Measurements from ENCODE around the gene HBG2. TPM values are rescaled to one million over a fixed set of nuclear protein-coding genes. Genes with fewer than 3 reads are reported as not detected.

Gene HBG2
- total and polyA plus RNA-seq, 2 of the 8 experiments (the other 6 are each of a cell fraction or from before 2014, with no cell fraction given) = 0.23 TPM; not detected in 1

DNA sequence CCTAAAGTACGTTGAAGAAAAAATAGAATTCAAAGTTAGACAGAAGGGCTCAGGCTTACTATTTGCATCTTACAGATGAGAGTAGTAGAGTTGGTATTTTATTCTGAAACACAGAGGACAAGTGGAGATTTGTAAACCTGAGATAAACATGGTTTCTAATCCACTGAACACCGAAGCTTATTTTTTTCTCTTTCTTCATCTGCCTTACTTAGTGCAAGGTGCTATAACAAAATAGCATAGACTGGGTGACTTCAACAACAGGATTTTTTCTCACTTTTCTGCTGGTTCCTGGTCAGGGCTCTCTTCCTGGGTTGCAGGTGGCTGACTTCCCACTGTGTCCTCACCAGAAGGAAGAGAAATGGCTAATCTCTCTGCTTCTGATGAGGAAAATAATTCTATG, 2.8 kb downstream of the HBG2 start (continued):
- TF ChIP-seq CHD7 (IDR thresholded peaks at IDR 0.05; ENCODE audit: insufficient replicate concordance, low read length) (no peak), HDAC2 (IDR thresholded peaks at IDR 0.05; ENCODE audit: borderline replicate concordance in 1 of 2, low read depth in 2 of 2, low read length in 2 of 2) (no peak), TAF1 (IDR thresholded peaks at IDR 0.05; ENCODE audit: low read depth, low read length) (no peak), RNF2 (IDR thresholded peaks at IDR 0.05; ENCODE audit: borderline replicate concordance, low read depth, low read length, missing control alignments, poor library complexity, severe bottlenecking) (no peak), ASH2L (IDR thresholded peaks at IDR 0.05; ENCODE audit: low read length) (no peak)
